GM10266 (cell line): Measurements from ENCODE around the gene TPSB2.
"Not testable (repeated sequence)": the region's sequence is repeated elsewhere in the genome, so short reads cannot be mapped to it uniquely, and the experiment has no call there.

Experiments used
- DNase-seq: peaks from one replicate; pipeline ENCODE4 v3.0.0; 2012; ENCODE audit errors: extremely low spot score
- CTCF ChIP-seq: IDR thresholded peaks from 2 replicates; pipeline ENCODE4 v1.5.1; 2012; ENCODE audit warnings: mild to moderate bottlenecking, low read depth; ENCODE audit not compliant: control insufficient read depth, insufficient read depth; ENCODE audit errors: missing control alignments

The TPSB2 gene

GRCh38 chr16:1258906-1259759 lies 29.1 kb upstream of the TPSB2 start:
- TF ChIP-seq CTCF = no peak
- DNase-seq = no peak

GRCh38 chr16:1258225-1258600 lies 28.2 kb upstream of the TPSB2 start:
- no peak for DNase-seq
- TF ChIP-seq CTCF = no peak

DNA sequence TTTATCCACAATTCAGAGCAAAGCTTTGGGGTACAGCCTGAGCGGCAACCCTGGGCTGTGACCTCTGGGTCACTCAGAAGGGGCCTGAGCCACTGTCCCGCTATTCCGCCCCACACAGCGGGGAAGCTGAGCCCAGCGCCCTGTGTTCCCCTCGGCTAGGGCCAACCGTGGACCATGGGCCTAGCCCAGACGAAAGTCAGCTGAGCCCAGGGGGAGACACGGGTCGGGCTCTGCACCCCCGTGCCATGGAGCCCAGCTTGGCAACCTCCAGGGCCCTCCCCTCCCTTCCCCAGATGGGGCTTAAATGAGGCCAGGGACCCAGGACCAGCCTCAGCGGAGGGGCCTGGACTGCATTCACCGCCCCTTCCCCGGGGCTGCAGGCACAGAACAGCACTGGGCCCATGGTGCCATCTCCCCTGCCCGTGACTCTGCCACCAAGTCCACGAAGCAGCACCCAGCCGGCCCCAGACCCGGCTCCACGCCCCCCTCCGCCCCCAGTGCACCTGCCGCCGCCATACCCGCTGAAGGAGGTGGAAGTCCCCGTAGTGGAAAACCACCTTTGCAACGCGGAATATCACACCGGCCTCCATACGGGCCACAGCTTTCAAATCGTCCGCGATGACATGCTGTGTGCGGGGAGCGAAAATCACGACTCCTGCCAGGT lies 27.7 kb upstream of the TPSB2 start:
- TF ChIP-seq CTCF = no peak
- no peak for DNase-seq

- DNase-seq = no peak
- no peak for TF ChIP-seq CTCF
These were observed 26.9 kb upstream of the TPSB2 start for GRCh38 chr16:1256874-1257322.

GRCh38 chr16:1256296-1256873 lies 26.4 kb upstream of the TPSB2 start:
- not testable (repeated sequence) for DNase-seq

DNA sequence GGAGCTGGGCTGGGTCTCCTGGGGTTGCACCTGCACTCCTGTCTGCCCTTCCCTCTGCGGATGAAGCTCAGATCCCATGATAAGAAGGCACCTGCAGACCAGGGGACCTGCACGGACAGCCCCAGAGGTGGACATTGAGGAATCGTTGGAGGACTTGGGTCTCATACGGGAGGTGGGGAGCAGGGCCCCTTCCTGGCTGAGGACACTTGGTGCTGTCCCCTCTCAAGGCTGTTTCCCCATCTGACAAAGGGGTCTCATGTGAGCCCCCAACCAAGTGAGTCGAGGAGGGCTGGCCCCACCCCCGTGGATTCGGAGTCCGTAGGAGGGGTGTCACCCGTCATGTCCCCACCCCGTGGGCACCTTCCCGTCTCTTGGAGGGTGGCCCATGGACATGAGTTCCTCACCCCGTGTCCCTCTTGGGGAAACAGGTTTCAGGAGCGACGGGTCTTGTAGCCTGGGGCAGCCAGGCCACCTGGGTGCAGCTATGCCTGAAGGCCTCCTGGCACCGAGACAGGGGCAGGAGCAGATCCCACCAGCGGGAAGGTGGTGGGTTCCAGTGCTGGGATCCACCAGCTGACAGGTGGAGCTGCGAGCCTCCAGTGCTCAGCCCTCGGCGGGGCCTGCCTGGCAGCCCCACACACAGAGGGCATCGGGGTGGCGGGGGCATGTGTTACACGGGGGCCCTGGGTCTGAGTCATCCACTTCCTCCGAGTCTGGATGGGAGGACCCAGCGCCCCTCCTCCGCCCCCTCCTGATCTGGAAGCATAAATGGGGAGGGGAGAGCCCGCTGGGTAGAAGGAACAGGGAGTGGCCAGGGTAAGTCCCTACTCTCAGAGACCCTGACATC lies 25.5 kb upstream of the TPSB2 start, which contains the start of gene TPSD1:
Gene TPSD1 (plus strand): TSS at position 794 of the 847 bp plus-strand sequence. CDS start 212 bp downstream, outside the sequence.
- not testable (repeated sequence) for DNase-seq

DNA sequence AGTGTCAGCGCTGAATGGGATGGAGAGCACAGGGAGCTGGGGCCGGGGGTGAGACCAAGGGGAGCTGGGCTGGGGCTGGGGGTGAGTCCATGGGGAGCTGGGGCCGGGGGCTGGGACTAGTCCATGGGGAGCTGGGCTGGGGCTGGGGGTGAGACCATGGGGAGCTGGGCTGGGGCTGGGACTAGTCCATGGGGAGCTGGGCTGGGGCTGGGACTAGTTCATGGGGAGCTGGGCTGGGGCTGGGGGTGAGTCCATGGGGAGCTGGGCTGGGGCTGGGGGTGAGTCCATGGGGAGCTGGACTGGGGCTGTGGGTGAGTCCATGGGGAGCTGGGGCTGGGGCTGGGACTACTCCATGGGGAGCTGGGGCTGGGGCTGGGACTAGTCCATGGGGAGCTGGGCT lies 24.8 kb upstream of the TPSB2 start:
- not testable (repeated sequence) for DNase-seq

DNA sequence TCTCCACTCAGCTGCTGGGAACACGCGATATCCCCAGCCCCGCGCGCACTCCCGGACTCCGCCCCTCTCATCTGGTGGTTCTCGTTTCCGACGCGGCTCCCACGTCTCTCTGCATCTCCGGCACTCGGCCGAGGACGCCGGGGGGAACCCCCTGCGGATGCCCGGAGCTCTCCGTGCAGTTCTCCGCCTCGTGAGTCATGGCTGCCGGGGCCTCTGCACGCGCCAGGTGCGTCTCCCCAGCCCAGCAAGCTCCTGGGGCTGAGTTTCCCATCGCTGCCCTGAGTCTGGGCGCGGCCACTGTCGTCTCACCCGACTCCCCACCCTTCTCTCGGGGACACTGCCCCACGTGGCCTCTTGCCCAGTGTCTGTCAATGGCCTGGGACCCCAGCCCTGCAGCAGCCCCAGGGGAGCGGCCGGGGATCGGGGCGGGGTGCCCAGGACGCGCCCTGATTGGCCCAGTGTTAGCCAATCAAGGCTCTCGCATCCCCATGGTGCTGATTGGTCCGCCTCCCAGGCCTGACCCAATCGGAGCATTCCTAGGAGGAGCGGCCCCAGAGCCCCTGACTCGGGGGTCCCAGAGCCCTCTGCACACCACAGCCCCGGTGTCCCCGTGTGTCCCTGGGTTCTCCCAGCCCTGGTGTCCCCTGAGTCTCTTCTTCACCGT lies 23.8 kb upstream of the TPSB2 start:
- DNase-seq = not testable (repeated sequence)

DNA sequence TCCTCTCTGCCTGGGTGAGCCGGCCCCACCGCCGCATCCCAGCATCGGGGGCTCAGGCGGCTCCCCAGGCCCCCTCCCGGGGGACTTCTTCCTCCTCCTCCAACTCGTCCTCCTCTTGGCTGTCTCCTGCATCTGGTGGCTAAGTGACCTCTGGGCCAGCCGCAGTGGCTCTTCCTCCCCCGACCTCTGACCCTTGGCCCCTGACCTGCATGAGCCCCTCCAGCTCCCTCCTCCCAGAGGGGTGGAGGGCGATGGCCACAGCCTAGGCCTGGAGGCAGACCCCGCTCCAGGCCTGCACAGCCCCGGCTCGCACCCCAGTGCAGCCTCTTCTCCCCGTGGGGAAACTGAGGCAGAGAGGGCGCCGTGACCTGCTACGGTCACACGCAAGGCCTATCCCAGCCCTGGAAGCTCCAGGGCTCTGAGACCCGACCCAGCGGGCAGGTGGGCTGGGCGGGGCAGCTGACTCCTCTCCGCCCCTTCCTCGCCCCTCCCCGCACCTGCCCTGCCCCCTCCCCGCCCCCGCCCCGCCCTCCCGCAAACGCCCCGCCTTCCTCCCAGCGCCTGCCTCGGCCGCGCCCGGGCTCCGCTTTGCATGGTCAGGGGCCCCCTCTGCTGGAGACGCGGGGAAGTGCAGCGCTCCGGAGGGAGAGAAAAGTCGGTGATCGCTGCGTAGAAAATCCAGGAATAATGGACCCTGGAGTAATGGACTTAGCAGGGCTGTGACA lies 19.2 kb upstream of the TPSB2 start:
- not testable (repeated sequence) for DNase-seq

- not testable (repeated sequence) for DNase-seq
These were observed 18.0 kb upstream of the TPSB2 start for GRCh38 chr16:1247903-1248537.
